GM19455 (cell line): ENCODE measurements around the gene PIK3CD.
"Not testable (repeated sequence)": the region's sequence is repeated elsewhere in the genome, so short reads cannot be mapped to it uniquely, and the experiment has no call there.

Experiments used
- ATAC-seq: cut with Tn5 transposase; IDR thresholded peaks from one replicate; pipeline ENCODE4 v1.9.1; 2021; ENCODE audit not compliant: unreplicated experiment

The PIK3CD gene

GRCh38 chr1:9618909-9619679 lies 32.4 kb upstream of the PIK3CD start:
- no peak for ATAC-seq

- no peak for ATAC-seq
Observed at GRCh38 chr1:9621032-9621431, 30.5 kb upstream of the PIK3CD start.

- no peak for ATAC-seq
Observed at GRCh38 chr1:9624081-9624480, 27.4 kb upstream of the PIK3CD start.

- ATAC-seq = not testable (repeated sequence)
Observed at GRCh38 chr1:9625030-9625429, 26.5 kb upstream of the PIK3CD start.

- no peak for ATAC-seq
Observed at GRCh38 chr1:9626201-9626608, 25.3 kb upstream of the PIK3CD start.

- no peak for ATAC-seq
Observed at GRCh38 chr1:9628541-9629444, 22.7 kb upstream of the PIK3CD start.

- no peak for ATAC-seq
Observed at GRCh38 chr1:9629445-9630201, 21.9 kb upstream of the PIK3CD start.

- no peak for ATAC-seq
Observed at GRCh38 chr1:9630331-9631111, 21.0 kb upstream of the PIK3CD start.

GRCh38 chr1:9631613-9632012 lies 19.9 kb upstream of the PIK3CD start:
- no peak for ATAC-seq

GRCh38 chr1:9633493-9633892 lies 18.0 kb upstream of the PIK3CD start:
- no peak for ATAC-seq

GRCh38 chr1:9634582-9634981 lies 16.9 kb upstream of the PIK3CD start:
- ATAC-seq = no peak

GRCh38 chr1:9639227-9639626 lies 12.3 kb upstream of the PIK3CD start:
- ATAC-seq = no peak

- ATAC-seq = no peak
Observed at GRCh38 chr1:9643351-9644256, 7.9 kb upstream of the PIK3CD start.

GRCh38 chr1:9646037-9646436 lies 5.5 kb upstream of the PIK3CD start:
- no peak for ATAC-seq

GRCh38 chr1:9648171-9648570 lies 3.4 kb upstream of the PIK3CD start:
- no peak for ATAC-seq

GRCh38 chr1:9649769-9650168 lies 1.8 kb upstream of the PIK3CD start:
- ATAC-seq = no peak

- no peak for ATAC-seq
Observed at GRCh38 chr1:9651220-9651564, 339 bp upstream of the PIK3CD start.

- no peak for ATAC-seq
Observed at GRCh38 chr1:9652379-9653209, 1.1 kb downstream of the PIK3CD start.

GRCh38 chr1:9653210-9653490 lies 1.6 kb downstream of the PIK3CD start:
- ATAC-seq = no peak
